Renal pelvis (tissue), 4 donors: ENCODE results near the gene NRCAM. TPM values are rescaled to one million over a fixed set of nuclear protein-coding genes. Genes with fewer than 3 reads are reported as not detected.

ENCODE experiments used
- DNase-seq: peaks from one replicate; pipeline ENCODE4 v3.0.0-alpha.2; 2013
- polyA plus RNA-seq, 3 donors: library from polyadenylated mRNA; unstranded; fragments of 120-200 nt; gene quantifications; one replicate each; pipeline ENCODE4 v1.2.1, GENCODE V29; 2013; ENCODE audit not compliant: insufficient read length in 3 of 3

Gene NRCAM
- polyA plus RNA-seq, 3 donors: 18.2 to 24.8 (median 20.4) TPM

DNA sequence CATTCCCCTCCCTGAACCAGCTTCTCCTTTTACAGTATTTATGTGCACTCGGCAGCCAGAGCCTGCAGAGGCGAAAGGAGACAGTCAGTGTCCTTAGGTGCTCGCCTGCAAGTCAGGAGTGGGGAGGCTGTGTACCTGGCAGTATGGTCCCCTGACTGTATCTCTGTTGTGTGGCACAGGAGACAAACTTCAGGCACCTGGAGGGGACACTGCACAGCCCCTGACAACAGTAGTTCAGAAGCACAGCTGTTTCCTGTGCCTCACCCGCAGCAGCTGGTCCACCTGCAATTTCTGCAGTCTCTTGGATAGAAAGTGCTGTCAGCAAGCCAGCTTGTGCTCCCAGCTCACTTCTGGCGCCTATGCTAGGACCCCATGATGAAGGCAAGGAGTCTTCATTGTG is 252.7 kb downstream of the NRCAM start:
- no peak for DNase-seq

DNA sequence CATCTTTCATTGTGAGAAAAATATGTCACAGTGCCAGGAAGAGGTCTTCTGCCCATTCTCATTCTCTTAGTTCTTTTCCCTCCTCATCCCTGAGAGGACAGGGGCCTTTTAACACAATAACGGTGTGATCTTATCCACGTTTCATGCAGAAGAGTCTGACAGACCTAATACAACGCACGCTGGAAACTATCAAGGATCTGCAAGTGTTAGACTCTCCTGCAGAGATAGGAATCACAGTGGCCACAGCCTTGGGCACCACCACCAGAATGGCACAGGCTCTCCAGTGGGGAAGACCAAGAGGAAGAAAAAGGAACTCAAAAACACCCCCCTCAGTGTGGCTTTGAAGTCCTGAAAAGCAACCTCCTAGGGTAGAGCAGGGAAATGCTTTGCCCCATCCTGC is 253.5 kb downstream of the NRCAM start:
- DNase-seq: no peak

DNA sequence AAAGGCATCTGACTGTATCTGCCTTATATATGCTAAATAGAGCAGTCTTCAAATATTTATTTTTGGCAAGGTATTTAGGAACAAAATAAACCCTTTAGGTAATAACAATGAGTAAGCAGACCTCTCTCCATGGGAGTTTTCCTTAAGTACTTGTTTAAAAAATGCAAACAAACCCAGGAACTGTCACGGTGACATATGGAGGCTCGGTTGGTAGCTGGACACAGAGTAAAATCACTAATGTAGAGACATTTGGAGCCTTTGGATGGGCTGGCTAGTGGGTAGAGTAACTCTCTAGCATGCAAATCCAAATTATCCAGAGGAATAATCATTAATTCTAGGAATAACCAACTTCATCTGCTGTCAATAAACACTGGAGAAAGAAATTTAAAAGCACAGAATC is 254.5 kb downstream of the NRCAM start:
- DNase-seq: no peak

DNA sequence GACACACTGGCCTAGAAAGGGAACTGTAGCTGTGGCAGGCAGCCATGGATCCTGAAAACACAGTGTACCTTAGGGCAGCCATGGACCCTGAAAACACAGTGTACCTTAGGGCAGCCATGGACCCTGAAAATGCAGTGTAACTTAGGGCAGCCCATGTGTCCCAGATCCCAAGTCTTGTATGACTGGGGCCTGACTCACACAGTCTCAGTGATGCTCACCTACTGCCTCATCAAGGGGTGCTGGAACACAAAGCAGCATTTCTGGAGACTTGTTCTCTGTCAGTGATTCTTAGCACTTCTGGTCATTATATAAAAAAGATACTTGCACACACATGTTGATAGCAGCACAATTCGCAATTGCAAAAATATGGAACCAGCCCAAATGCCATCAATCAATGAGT is 255.9 kb downstream of the NRCAM start:
- DNase-seq: no peak

DNA sequence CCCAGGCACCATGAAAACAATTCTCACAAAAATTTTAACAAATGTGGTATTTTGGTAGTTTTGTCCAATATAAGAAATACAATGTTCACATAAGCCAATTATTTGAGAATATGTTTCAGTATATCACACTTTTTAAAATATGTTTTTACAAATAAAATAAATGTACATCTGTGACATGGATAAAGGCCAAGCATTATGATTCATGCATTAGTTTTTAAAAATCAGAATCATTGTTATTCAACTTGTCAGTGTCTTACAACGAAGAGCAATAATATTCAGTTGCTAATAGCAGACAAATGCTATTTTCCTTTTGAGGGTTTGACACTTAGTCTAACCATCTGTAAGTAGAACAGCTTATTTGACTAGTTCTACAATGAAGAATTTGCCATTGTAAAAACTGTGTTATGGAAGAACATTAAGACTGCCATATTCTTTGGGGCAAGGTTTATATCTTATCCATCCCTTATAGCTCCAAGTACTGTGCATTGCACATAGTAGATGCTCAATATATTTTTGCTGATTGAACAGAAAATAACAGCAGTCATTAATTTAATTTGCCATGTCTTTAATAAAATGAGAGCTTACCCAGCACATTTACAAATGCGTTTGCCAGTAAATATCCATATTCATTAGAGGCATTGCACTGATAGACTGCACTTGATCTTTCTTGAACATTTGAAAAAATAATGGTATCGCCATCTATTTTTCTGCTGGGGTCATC is 258.7 kb downstream of the NRCAM start:
- DNase-seq: no peak

DNA sequence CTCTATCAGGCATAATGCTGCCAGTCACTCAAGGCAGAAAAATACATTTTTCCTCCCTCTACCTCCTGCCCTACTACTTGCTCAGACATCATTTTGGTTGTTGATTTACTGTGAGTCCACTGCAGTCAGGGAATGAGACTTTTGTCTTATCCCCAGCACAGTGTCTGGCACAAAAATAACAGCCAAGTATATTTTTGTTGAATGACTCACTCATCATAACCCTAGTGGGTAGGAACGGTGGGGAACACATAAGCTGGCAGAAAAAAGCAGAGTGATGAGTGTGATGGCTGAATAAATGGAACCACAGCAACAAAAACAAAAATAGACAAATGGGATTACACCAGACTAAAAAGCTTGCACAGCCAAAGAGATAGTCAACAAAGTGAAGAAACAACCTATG is 260.2 kb downstream of the NRCAM start:
- no peak for DNase-seq

DNA sequence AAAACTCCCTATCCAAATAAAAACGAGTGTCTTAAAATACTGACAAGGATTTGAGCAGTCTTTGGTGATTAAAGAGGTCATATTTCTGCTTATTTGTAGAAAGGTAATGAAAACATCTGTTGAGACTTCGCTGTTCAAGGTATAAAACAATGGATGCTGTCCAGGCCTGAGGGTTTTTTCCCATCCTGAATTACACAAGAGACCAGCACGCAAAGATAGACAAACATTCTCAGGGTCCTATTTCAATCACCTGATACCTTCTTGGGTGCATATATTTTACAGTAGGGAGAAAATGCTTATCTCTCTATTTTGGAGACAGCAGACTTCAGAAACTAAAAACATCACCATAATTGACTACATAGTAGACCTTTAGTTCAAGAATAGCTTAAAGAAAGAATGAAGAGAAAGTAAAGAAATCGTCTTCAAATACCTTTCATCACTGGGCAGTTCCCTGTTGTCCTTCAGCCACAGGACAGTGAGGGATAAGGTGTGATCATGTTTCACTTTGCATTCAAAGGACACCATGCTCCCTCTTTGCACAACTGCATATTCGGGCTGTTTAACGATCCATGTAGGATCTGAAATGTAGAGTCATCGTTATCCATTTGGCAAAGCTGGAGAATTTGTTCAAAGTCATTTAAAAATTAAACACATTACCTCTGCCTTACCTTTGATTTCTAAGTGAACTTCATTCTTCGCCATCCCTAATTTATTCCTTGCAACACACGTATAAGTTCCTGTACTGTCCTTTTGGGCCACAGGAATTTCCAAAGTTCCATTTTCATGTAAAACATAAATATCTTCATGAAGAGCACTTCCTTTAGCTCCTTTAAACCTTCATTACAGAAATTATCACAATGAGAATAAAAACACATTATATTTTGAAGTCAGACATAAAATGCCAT is 262.4 kb downstream of the NRCAM start:
- DNase-seq: peak; percentile 59

DNA sequence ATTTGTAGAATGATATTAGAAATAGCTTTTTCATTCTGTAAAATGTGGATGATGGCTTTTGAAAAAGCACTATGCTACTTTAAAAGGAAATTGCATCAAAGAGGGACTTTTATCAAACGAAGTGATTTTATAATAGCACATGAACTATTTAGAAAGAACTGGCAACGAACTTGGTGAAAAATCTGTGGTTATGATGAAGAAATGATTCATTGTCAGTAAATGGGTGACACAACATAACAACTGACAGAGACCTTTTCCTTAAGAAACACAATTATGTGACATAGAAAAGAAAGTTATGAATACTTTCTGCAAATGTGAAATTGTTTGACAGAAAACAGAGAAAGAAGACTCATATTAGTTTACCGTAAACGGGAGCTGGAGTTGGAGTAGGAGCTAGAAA is 265.3 kb downstream of the NRCAM start:
- no peak for DNase-seq

DNA sequence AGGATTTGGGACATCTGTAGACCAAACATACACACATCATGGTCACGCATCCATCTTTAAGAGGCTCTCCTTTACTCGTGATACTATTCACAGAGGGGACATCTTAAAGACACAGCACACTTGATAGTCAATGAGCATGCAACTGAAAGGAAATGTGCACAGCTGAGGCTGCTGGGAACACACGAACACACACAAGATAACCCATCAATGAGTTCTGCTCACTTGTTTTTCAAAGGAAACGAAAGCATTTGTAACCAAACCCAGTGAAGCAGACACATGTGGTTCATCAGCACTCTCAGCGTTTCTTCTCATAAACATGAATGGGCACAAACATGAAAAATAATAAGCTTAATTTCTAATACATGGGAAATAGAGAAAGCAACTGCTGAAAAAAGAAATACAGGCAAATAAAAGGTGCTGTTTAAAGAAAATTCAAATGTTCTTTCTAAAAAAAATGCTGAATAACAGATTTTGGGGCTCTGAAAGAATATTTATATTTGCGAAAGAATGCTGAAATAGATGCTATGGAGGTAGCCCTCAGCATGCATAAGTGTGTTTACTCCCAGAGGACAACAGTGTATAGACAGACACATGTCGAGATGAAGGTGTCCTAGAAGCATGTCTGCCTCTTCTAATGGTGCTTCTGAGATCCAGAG is 266.4 kb downstream of the NRCAM start:
- no peak for DNase-seq

DNA sequence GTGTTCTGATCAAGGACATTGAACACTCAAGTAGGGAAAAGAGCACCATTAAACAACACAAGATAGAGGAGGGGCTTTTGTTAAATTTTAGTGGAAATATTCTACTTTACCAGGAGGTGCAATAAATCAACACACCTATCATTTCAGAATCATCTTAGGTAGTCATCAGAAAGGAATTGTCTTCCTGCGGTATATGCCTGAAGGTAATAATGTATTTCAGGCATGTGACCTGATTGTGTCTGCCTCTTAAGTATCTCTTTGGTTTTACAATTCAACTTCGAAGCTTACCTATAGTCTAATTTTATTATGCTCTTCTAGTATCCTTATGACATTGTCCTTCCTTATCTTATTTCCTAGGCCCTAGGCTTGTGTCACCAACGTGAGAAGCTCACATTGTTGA is 267.5 kb downstream of the NRCAM start:
- DNase-seq: no peak

DNA sequence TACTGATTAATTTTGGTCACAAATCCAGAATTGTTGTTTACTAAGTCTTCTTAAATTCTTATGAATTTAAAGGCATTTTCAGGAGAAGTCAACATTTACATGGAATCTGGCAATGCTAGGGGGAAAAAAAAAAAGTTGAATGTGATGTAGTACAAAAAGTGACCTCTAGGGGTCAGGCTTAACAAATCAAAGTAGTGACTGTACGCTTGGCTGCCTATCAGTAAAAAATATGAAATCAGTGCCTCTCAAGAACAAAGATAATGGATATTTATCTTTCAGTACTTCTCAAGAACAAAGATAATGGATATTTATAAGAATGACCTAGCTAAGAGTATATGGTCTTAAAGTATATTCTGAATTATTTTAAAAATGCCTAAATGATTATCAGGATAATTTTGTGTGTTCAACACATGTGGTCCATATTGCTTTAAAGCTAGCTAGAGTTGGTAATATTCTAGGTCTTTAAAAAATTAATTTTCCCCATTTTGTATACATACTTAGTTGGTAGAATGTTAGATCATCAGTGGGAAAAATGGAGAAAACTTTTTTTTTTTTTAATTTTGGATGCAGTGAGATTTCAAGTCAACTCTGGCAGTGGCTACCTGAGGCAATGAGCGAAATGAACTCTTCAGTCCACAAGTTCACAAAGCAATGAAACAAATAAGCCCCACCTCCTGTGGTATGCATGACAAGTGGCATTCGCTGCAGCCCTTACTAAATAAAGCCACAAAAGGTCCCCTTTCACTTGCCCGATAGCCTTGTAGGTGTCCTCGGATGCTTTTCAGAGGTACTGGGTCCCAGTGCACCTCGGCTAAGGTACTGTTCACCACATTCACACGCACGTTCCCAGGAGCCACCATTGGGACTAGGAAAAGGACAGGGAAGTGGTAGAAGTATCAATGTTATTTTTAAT is 274.9 kb downstream of the NRCAM start:
- peak; percentile 60 for DNase-seq

DNA sequence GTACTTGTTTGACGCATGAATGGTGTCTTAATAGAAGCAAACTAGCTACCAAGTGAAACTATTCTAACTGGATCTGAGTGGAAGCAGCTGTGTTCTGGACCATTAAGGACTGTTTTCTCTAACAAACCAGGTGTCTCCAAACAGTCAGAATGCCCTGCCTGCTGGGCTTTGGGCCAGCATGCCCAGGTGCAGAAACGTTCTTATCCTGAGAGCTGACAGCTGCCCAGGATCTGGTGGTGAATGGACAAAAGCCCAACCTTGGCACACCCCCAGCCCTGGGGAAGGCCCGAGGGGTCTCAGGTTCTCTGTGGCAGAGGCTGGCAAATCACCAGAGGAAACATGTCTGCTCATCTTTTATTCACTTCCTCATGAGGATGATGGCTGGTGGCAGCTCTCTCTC is 277.8 kb downstream of the NRCAM start:
- DNase-seq: no peak

DNA sequence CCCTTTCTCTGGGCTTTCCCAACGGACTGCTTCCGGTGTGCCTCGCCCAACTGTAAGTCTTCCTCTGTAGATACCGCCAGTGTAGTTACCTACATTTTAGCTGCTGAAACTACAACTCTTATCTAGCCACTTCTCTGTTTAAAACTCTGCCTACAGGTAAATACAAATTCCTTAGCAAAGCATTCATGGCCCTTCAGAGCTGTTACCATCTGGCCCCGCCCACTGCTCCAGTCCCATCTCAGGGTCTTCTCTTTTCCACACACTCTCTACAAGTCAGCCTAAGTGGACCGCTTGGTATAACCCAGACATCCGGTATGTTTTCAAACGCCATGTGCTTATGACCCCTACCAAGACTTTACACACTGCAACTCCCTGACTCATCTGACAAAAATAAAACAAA is 285.1 kb downstream of the NRCAM start:
- DNase-seq: no peak

DNA sequence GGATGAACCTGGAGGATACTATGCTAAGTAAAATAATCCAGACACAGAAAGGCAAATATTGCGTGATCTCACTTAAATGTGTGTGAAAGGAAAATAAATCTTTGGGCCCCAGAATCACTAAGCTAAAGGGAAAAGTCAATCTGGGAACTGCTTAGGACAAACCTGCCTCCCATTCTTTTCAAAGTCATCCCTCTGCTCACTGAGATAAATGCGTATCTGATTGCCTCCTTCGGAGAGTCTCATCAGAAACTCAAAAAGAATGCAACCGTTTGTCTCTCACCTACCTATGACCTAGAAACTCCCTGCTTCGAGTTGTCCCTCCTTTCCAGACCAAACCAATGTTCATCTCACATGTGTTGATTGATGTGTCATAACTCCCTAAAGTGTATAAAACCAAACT is 286.0 kb downstream of the NRCAM start:
- DNase-seq: no peak

DNA sequence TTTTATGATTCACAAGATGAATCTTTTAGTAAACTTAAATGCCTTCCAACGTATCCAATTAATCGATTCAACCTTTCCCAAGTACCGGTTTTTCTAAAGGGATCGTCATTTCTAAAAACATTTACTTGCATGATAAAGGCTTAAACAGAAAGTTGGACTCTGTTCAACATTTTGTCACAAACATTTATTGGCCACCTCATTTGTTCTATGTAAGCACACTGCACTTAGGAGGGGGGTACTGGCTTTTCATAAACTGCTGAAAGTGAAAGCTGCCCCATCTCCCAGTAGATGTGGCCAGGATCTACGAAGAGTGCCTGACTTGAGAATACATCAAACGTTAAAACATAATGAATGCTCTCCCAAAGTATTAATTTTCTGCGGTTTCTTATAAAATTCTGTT is 288.8 kb downstream of the NRCAM start:
- DNase-seq: no peak

DNA sequence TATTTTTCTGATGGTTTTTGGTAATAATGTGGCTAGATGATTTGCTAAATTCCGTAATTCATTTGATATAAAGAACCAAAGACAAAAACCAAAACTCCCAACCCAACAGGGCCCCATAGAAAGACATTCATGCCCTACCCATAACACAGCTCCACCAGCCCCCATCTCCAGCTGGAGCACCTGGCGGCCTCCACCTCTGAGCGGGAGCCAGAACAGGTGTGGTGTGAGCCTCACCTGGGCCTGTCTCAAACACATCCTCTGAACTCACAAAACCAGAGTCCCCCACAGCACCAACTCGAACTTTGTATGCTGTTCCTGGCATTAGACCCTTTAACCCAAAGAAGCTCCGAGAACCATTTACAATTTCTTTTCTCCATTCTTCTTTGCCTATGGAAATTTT is 289.5 kb downstream of the NRCAM start:
- DNase-seq: no peak

DNA sequence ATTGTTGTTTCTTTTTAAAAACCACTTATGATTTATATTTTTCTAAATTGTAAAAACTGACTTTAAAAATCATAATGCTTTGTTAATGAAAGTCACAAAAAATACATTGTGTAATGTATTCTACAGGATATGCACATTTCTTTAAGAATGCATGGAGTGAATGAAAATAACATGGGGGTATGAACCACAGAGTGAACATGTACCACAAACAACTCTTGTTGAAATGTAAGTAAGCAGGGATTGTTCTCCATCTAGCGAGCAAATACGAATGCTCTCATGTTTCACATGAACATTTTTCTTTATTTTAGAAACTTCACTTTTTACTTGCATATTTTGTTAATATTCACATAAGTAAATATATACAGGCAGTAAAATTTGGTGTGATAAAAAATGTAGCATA is 290.5 kb downstream of the NRCAM start:
- DNase-seq: no peak

DNA sequence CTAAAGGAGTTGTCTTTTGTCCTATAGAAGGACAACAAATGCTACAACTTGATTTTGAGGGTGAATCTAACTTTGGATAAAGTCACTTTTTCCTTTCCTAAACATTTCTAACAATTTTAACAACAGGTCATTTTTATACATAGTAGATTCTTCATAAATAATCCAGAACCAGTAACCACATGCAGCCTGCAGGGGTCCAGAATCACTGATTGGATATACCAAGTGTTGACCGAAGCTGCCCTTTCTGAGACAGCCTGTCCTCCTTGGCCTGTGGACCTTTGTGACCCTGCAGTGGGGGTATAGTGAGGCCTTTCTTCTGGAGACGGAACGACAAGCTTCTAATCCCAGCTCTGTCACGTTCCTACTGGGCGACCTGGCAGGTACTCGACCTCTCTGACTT is 291.3 kb downstream of the NRCAM start:
- DNase-seq: no peak

DNA sequence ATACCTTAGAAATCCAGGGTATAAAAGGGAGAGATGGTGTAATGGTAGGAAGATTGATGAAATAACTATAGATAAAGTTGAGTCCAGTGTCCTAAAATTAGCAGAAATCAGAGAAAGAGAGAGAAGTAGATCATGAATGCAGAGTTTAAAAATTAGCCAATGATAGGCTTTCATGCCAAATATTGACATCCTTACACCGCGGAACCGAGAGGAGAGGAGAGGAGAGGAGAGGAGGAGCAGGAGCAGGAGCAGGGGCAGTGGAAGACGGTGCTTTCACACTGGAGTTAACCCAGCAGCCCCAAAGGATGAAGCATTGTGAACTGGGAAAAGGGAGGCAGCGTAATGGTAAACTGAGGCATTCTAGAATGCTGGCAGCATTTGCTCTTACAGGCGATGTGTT is 291.9 kb downstream of the NRCAM start:
- DNase-seq: no peak

DNA sequence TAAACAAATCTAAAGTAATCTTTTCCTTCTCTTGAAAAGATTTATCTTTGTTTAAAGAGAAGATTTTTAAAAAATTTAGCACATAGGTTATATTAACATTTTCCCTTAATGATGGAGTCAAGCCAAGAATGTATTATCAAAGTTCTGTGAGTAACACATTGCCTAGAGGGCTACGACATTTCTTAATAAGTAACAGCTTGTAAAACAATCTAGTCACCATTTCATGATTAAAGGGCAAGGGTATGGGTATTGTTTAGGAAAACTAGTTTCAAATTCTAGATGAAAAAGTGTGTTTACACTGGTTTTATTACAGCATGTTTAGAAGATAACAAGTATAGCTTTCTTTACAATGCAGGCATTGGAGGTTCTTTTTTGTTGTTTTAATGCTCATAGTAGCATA is 297.5 kb downstream of the NRCAM start:
- DNase-seq: no peak

DNA sequence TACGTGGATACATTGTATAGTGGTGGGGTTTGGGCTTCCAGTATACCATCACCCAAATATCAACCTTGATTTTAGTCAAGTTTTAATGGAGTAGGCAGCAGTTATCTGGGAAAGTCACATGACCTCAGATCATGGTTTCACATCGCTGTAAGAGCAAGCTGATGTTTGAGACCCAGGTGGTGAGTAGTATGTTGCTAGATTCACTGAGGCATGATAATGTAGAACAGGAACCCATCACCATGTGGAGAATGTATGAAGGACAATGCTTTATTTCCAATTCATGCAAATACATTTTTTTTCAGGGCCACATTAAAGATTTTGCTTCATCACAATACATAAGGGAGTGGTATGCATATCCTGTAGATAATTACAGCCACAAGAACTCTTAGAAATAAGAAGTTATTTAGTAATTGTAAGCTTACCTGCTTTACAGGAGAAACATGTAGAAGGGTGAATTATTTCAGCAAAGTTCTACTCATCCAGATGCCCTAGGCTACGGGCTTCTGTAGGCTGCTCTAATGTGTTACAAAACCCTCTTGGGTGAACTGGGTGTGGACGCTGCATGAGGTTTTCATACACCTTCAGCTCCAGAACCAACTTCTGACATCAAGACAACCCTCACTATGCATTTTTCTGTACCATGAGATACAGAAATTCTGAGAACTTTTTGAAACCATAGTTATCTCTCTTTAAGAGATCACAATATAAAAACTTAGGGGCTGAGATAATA is 298.5 kb downstream of the NRCAM start:
- DNase-seq: no peak
